ENCODE data around the gene ALDOB. TPM values are rescaled to one million over a fixed set of nuclear protein-coding genes. Genes with fewer than 3 reads are reported as not detected.
"Not testable (repeated sequence)": the region's sequence is repeated elsewhere in the genome, so short reads cannot be mapped to it uniquely, and the experiment has no call there.

ALDOB gene
- polyA plus RNA-seq, 4 donors, result 23.0 to 791 (median 590) TPM

DNA sequence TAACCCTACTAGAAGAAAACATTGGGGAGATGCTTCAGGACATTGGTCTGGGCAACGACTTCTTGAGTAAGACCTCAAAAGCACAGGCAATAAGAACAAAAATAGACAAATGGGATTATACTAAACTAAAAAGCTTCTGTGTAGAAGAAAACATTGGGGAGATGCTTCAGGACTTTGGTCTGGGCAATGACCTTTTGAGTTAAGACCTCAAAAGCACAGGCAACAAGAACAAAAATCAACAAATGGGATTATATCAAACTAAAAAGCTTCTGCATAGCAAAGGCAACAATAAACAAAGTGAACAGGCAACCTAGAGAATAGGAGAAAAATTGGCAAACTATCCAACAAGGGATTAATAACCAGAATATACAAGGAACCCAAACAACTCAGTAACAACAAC is 40.9 kb downstream of the ALDOB start:
- no peak for DNase-seq (ENCODE audit: low read depth in 4 of 4, low spot score in 3 of 4)

- no peak for DNase-seq (ENCODE audit: low read depth in 4 of 4, low spot score in 3 of 4)
These were observed 42.4 kb downstream of the ALDOB start for GRCh38 chr9:101393135-101393534.

DNA sequence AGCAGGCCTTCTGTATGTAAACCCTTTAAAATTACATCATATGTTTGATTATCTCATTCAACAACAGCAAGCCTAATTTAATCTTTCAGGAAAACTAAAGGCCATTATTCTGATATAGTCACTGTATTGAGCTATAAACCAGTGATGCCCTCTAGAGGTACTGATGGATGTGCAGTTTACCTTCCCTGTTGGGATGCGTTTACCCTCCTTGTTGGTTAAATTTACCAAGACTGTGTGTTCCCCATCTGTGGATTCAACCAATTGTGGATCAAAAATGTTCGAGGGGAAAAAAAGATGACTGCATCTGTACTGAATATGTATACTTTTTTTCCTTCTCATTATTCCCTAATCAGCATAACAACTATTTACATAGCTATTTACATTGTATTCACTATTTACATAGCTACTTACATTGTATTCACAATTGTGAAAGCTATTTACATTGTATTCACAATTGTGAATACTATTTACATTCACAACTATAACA is 47.0 kb downstream of the ALDOB start:
- no peak for DNase-seq (ENCODE audit: low read depth in 4 of 4, low spot score in 3 of 4)

DNA sequence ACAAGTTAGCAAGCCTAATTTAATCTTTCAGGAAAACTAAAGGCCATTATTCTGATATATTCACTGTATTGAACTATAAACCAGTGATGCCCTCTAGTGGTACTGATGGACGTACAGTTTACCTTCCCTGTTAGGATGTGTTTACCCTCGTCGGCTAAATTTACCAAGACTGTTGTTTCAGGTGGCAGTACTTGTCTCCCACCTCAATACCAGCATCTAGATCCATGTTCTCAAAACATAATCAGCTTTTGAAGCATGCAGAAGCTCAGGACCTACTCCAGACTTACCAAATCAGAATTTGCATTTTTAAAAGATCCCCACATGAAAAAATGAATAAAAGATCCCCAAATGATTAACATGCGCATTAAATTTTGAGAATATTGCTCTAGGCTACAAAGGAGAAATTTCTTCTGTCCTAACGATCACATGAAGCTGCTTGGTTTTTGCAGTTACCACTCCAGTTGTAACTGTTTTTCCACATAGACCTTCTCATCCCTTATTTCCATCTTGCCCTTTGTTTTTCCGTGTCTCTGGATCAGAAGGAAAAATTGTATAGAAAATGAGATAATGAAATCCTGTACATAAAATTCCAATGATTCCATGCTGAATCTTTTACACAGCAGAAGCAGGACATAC is 47.6 kb downstream of the ALDOB start:
- no peak for DNase-seq (ENCODE audit: low read depth in 4 of 4, low spot score in 3 of 4)

GRCh38 chr9:101384873-101385536 is 50.6 kb downstream of the ALDOB start, which contains the start of gene BAAT:
Gene BAAT, minus strand, starts transcription at chr9:101385006. Its CDS starts 13,602 bp downstream, at chr9:101371404.
- DNase-seq (ENCODE audit: low read depth in 4 of 4, low spot score in 3 of 4), result not testable (repeated sequence)

- no peak for DNase-seq (ENCODE audit: low read depth in 4 of 4, low spot score in 3 of 4)
These were observed 52.2 kb downstream of the ALDOB start for GRCh38 chr9:101383361-101383760.

DNA sequence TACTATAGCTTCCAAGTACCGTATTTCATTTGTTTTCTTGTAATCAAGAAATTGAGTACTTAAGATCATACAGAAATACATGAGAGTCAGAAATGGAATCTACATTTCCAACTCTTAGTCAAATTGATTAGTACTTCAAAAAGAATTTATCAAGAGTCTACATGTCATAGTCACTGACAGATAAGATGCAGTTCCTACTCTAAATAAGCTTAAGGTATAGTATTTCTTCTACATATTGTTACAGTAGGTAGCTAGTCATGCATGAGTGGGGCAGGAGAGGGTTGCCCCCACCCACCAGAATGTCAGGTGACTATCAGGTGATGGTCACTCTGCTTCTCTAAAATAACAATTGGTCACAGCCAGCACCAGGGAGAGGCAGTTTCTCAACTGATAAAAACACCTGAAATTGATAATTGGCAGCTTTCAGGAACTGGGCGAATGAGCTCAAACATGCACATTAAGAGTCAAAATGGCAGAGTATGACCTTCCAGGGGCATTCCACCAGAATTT is 53.7 kb downstream of the ALDOB start:
- DNase-seq (ENCODE audit: low read depth in 4 of 4, low spot score in 3 of 4), result no peak

- no peak for DNase-seq (ENCODE audit: low read depth in 4 of 4, low spot score in 3 of 4)
These were observed 54.5 kb downstream of the ALDOB start for GRCh38 chr9:101381118-101381517.

DNA sequence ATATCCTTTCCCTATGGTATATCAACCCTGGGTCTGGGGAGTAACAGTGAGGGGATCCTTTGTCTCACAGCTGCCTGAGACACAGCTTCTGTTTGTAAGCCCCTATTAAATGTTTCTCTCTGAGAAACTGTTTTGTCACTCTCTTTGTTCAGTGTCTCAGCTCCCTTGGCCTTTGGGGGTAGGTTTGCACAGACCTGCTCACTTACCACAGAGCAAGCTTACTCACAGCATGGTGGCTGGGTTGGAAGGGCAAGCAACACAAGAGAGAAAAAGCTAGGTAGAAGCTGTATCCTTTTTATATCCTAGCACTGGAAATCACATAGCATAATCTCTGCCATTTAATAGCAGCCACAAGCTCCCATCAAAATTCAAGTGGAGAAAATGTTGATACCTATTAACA is 55.3 kb downstream of the ALDOB start:
- no peak for DNase-seq (ENCODE audit: low read depth in 4 of 4, low spot score in 3 of 4)

- DNase-seq (ENCODE audit: low read depth in 4 of 4, low spot score in 3 of 4), result no peak
These were observed 59.3 kb downstream of the ALDOB start for GRCh38 chr9:101376111-101376848.

- DNase-seq (ENCODE audit: low read depth in 4 of 4, low spot score in 3 of 4), result no peak
These were observed 60.0 kb downstream of the ALDOB start for GRCh38 chr9:101375546-101375945.

DNA sequence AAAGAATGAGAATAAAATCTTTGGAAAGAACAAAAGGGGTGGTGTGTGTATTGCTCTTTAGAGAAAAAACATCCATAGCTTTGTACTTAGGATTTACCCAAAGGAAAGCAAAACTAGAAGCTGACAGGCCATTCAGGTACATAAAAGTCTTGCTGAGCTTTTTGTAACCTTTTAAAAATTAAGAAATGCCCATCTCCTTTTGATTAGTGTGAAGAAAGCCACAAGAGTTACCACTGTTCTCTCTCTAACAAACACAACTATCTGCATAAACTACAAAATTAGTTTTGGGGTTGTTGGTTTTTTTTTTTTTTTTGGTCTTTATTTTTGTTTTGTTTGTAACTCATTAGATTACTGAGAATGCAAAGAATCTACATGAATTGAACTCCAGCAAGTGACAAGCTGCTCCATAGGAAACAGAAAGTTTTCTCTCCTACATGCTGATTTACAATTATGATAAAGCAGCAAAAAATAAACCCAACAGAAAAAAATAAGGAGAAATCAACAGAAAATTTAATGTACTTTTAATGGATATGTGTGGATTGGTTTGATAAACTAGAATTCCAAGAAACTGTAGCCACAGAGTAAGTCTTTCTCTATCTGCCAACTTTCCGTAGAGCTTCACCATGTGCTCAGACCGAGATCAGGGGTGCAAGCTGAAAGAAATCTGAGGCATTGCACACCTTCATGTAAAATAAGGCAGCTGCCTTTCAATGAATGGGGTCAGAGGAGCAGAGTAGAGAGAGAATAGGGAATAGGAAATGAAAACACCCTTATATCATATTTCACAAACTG is 63.1 kb downstream of the ALDOB start:
- DNase-seq (ENCODE audit: low read depth in 4 of 4, low spot score in 3 of 4), result no peak

GRCh38 chr9:101371813-101372212 is 63.8 kb downstream of the ALDOB start:
- DNase-seq (ENCODE audit: low read depth in 4 of 4, low spot score in 3 of 4), result no peak

Other genes starting within 250 kb of the ALDOB start
- gene BAAT, start 50.8 kb downstream of the ALDOB start, polyA plus RNA-seq (ENCODE audit: insufficient read length in 4 of 4), result under 1 TPM; 0.07 to 0.35 (median 0.23) TPM
- gene MRPL50, start 37.2 kb downstream of the ALDOB start, polyA plus RNA-seq (ENCODE audit: insufficient read length in 4 of 4), result 10 to 100 TPM; 18.0 to 31.2 (median 24.4) TPM
- gene ZNF189, start 36.9 kb downstream of the ALDOB start, polyA plus RNA-seq (ENCODE audit: insufficient read length in 4 of 4), result 10 to 100 TPM; 34.3 to 46.6 (median 43.7) TPM
- 10 to 100 TPM; 55.7 to 70.4 (median 62.6) TPM for gene RNF20, start 98.1 kb upstream of the ALDOB start, polyA plus RNA-seq (ENCODE audit: insufficient read length in 4 of 4)
- gene PPP3R2, start 159.2 kb upstream of the ALDOB start, polyA plus RNA-seq (ENCODE audit: insufficient read length in 4 of 4), result under 1 TPM; 0.04 to 0.17 (median 0.08) TPM